Measurements from ENCODE around the gene RPL31.

- TF ChIP-seq YY1 (IDR thresholded peaks at IDR 0.05; ENCODE audit: insufficient read depth, insufficient read length), result no peak
- TF ChIP-seq ZNF274 (IDR thresholded peaks at IDR 0.05; ENCODE audit: low read depth, low read length), result no peak
Observed at GRCh38 chr2:100963026-100963375, 39.1 kb upstream of the RPL31 start.

All from NT2/D1 (cell line).